Posterior vena cava (tissue), 2 donors: ENCODE measurements around the gene DCDC1. TPM values are rescaled to one million over a fixed set of nuclear protein-coding genes. Genes with fewer than 3 reads are reported as not detected.

Experiments used
- DNase-seq: peaks from one replicate; pipeline ENCODE4 v3.0.0-alpha.2; 2020; ENCODE audit warnings: low spot score
- intact Hi-C, 2 donors: fragments of 100-400 bp; cut with DNase I; formaldehyde crosslinking; loops; one replicate each; pipeline versions ENCODE4 v1.14.1 to v1.14.2; 2022 to 2023
- total RNA-seq, 2 donors: library from RNA; stranded (reverse); fragmentation: NEBNext Ultra II Directional; extraction: Animal tissue kit (Norgen Biotek cat#: 25700); gene quantifications; one replicate each; pipeline ENCODE4 v1.2.1, GENCODE V29; 2021
- donor health status: DM: yes; HTN: yes; CAD: no.
- donor health status: DM: yes; HTN: yes; CAD: no.

The DCDC1 gene
- total RNA-seq, 2 donors from 2014 or later: 0.09 to 0.14 TPM

DNA sequence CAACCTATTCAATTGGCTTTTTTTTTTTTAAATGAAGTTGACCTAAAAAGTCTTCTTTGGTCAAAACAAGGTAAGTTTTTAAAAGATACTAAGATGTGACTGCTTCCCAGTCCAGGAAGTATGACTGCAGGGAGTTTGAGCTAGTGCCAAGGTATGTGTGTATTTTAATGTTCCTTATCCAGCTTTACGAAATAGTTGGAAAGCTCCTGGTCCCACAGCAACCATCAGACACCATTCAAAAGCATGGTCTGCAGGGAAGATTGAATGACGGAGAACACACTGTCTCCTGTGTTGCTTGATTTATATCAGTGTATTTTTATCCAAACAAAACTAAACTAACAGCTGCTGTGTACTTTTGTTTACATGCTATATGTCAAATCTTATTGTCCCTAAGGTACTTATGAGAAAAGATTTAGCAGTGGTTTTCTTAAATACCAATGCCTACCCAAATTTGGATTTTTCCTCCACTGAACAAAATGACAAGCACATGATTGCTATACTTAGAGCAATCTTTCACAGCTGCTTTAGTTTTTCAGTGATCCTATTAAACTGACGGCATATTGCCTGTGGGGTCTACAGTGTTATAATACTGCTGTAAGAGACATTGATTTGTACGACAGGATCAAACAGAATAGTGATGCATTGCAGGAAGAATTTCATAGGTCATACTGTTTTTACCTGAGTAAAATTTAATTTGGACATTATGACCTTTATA, 122.9 kb downstream of the DCDC1 start:
- no peak for DNase-seq
- intact Hi-C loops: no loop called here

- intact Hi-C loops: no loop called here
- DNase-seq: no peak
Measured at GRCh38 chr11:31243706-31244105, 125.8 kb downstream of the DCDC1 start.

- DNase-seq: no peak
- intact Hi-C loops: no loop called here
Measured at GRCh38 chr11:31240340-31240904, 129.1 kb downstream of the DCDC1 start.

DNA sequence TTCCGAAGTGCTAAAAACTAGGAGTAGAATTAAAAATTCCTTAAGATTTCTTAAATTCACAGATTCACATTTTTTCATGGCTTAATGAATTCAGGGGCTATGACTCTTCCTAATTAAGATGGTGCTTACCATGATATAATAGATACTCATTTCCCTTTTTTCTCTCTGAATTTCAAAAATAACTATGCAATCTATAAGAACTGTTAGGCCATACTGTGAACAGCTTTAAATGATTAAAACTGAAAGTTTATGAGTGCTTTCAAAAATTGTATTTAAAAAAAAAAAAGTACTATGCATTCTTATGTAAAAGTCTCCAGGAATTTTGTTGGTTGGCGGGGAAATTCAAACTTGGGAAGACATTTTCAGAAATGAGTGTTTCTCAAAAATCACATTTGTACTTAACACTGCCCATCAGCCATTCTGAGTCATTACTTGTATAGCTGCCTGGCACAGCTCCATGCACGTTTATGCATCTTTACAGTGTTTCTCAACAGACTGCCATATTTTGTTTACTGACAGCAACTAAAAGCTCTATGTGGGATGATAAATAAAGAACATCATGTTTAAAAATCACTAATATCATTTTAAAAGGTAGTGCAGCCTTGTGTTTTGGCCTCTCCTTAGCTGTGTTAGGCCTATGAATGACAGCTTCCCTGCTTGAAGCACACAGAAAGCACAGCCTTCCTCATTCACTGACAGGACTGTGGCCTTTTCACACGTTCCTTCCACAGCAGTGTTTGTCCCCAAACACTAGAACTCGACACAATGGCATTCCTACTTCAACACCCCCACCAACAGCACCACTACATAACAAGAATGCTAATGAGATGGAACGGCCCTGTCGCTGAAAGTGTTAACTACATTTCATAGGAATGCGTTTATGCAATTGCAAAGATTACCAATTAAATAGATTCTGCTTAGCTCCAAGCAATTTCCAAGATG, 131.4 kb downstream of the DCDC1 start:
- intact Hi-C loops: no loop called here
- DNase-seq: no peak

- intact Hi-C loops: no loop called here
- no peak for DNase-seq
Measured at GRCh38 chr11:31236143-31236542, 133.4 kb downstream of the DCDC1 start.

GRCh38 chr11:31233425-31233824, 136.1 kb downstream of the DCDC1 start:
- intact Hi-C loops: no loop called here

DNA sequence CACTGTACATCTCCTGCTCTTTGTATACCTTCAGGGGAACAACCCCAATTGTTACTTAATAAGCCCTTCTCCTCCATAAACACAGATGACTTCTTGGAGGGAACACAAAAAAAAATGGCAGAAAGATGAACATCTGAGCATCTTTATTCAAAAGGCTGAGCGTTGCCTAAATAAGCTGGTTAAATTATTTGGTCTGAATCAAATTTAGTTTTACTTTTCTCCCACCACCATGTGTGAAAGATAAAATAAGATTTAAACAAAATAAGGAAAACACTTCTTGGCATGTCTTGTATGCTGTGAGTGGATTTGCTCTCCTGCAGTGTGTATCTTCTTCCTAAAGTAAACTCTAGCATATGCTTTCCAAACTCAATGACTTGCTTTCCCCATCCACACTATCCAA, 137.9 kb downstream of the DCDC1 start:
- intact Hi-C loops: no loop called here
- no peak for DNase-seq

More at GRCh38 chr11:31233425-31233824, 136.1 kb downstream of the DCDC1 start:
- DNase-seq: no peak

DNA sequence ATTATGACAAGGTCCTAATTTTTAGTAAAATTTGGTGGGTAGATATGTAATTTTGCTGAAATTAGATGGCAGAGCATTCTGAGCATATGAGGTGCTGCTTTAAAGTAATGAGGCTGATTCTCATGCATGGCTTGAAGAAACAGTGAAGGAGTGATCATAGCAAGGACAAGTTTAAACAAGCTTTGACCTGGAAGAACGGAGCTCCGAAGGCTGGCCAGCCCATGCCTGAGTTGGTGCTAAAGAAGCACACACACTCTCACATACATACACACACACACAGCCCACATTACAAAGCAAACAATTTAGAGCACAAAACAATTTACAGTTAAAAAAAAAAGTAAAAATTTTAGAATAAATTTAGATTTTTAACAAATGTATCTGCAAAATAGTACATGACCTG, 150.7 kb downstream of the DCDC1 start:
- intact Hi-C loops: no loop called here
- DNase-seq: no peak

DNA sequence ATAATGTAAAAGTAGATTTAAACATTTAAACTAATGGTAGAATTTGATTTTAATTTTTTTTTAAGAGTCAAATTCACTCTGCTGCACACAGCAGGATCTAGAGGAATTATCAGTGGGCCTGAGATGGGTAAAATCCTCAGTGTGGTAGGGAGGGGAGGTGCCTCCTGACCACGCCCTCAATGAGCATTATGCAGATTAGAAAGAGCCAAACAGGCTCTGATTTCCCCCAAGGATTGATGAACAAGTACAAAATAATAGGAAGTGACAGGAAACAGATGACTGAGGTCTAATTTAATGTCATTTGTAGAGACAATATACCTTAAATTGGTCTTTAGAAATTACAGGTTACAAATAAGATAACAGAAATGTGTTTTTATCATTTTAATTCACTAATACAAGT, 155.2 kb downstream of the DCDC1 start:
- intact Hi-C loops: no loop called here
- DNase-seq: no peak

GRCh38 chr11:31199378-31199777, 170.2 kb downstream of the DCDC1 start:
- no peak for DNase-seq
- intact Hi-C loops: no loop called here

DNA sequence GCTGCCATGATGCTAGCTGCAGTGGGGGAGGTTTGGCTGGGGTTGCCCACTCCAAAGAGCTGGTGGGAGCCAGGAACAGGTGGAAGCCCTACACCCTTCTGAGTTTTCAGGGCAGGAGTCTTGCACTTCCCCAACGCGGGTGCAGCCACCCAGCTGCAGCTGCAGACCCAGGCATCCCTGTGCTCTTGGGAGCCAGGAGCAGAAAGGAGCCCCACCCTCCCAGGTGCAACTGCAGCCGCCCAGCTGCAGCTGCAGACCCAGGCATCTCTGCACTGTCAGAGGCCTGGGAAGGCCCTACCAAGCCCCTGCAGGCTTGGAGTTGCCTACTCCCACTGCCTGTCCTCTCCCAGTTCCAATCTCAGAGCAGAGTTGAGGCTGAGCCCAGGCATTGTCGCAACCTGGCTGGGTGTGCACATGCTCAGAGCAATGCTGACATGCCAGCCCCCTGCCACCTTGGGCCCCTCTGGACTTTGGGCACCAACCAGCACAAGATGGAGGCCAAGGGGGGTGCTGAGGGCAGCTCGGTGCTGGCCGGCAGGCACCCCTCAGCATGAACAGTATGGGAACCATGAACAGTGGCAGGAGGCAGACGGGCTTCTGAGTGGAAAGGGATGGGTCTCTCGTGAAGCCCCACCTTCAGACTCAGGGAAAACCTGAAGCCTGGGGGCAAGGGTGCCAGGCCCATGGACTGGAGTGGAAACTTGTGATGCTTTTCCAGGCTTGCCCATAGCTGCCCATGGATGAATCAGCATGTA, 195.4 kb downstream of the DCDC1 start:
- no peak for DNase-seq
- intact Hi-C loops: no loop called here

DNA sequence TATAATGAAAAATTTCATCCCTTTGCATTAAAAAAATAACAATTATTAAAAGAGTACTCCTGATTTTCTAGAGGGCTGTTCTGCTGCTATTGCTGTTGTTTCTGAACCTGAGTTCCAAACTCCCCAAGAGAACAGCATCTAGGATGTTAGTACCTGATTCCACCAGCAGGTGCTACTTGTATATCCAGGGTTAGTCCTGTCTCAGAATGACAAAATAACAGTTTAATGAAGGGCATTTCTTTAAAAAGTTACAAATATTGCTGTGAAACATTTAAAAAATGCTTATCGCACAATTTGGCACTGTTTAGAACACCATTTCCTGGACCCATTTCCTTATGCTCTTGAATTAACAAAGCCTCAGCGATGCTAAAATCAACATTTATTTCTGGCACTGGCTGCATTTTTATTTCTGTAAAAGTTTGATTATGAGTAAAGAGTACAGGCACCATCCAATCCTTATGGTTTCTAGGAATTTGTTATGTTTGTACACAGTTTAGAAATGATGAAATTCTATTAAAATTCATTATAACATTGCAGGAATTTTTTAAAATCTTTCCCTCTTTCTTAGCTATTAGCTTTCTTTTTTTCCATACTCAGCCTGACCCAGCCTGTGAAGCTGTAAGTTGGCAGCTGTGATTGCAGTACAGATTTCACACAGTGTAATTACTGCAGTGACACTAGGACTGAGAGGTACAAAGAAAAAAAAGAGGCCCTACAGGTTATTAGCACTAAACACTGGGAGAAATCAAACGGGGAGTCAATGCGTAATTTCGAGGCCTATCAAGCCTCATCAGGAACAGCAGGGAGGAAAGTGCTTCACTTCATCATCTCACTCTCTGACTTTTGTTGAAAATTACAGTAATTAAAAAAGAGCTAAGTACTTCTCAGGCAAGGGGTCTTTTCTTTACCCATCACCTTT, 208.8 kb downstream of the DCDC1 start:
- no peak for DNase-seq
- intact Hi-C loops: no loop called here

DNA sequence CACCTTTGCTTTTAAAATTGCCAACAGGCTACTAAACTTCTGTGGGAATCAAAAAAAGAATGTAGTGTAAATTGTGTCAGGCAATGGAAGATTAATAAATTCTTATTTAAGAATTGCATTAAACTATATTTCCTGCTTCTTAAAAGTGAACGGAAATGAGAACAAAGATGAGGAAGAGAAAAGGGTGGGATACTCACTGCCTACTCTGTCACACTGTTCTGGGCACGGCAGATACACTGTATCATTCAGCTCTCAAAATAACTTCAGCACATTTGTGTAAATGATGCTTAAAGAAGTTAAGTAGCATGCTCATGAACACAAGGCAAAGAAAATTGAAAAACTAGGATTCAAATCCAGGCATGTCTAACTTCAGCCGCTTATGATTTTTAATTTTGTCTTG, 218.7 kb downstream of the DCDC1 start:
- intact Hi-C loops: no loop called here
- no peak for DNase-seq

GRCh38 chr11:31150011-31150410, 219.5 kb downstream of the DCDC1 start:
- DNase-seq: no peak
- intact Hi-C loops: no loop called here

GRCh38 chr11:31141789-31142188, 227.8 kb downstream of the DCDC1 start:
- no peak for DNase-seq
- intact Hi-C loops: no loop called here

GRCh38 chr11:31139479-31139878, 230.1 kb downstream of the DCDC1 start:
- intact Hi-C loops: no loop called here
- no peak for DNase-seq

- intact Hi-C loops: no loop called here
- DNase-seq: no peak
Measured at GRCh38 chr11:31132531-31133421, 236.8 kb downstream of the DCDC1 start.

- DNase-seq: no peak
- intact Hi-C loops: no loop called here
Measured at GRCh38 chr11:31131760-31132159, 237.8 kb downstream of the DCDC1 start.
